Neural cell (in vitro differentiated cells): ENCODE results near the gene ATP2C2.

Experiments
- EP300 ChIP-seq: fragments of 450-650 bp; conservative IDR thresholded peaks from 2 replicates; pipeline ENCODE4 v1.6.1; 2014; ENCODE audit warnings: antibody characterized with exemption, mild to moderate bottlenecking, moderate library complexity; ENCODE audit not compliant: poor library complexity, severe bottlenecking
- EZH2 ChIP-seq: fragments of 200-600, 300-800 bp; shearing (Covaris generic), sonication (generic); IDR thresholded peaks from 2 replicates; pipeline ENCODE4 v1.6.1; 2014; ENCODE audit warnings: antibody characterized with exemption, low read length, borderline replicate concordance, mild to moderate bottlenecking; ENCODE audit not compliant: insufficient read depth, poor library complexity, severe bottlenecking
- POLR2AphosphoS5 ChIP-seq: IDR thresholded peaks from 2 replicates; pipeline ENCODE4 v1.6.1; 2012
- RAD21 ChIP-seq: fragments of 450-650 bp; conservative IDR thresholded peaks from 2 replicates; pipeline ENCODE4 v1.6.1; 2014; ENCODE audit warnings: antibody characterized with exemption, mild to moderate bottlenecking, moderate library complexity
- SMC3 ChIP-seq: fragments of 450-650 bp; conservative IDR thresholded peaks from 2 replicates; pipeline ENCODE4 v1.6.1; 2014; ENCODE audit warnings: antibody characterized with exemption, mild to moderate bottlenecking, moderate library complexity; ENCODE audit not compliant: poor library complexity
- TAF1 ChIP-seq: IDR thresholded peaks from 2 replicates; pipeline ENCODE4 v1.6.1; 2012; ENCODE audit warnings: low read depth
- TF ChIP-seq, protein P1 (sequence below): fragments of 450-650 bp; IDR thresholded peaks from 2 replicates; pipeline ENCODE4 v1.5.1; 2014; ENCODE audit warnings: antibody characterized with exemption, mild to moderate bottlenecking, moderate library complexity; ENCODE audit not compliant: poor library complexity, severe bottlenecking
- TF ChIP-seq, protein P2 (sequence below): IDR thresholded peaks from 2 replicates; pipeline ENCODE4 v1.6.1; 2012; ENCODE audit warnings: borderline replicate concordance

DNA sequence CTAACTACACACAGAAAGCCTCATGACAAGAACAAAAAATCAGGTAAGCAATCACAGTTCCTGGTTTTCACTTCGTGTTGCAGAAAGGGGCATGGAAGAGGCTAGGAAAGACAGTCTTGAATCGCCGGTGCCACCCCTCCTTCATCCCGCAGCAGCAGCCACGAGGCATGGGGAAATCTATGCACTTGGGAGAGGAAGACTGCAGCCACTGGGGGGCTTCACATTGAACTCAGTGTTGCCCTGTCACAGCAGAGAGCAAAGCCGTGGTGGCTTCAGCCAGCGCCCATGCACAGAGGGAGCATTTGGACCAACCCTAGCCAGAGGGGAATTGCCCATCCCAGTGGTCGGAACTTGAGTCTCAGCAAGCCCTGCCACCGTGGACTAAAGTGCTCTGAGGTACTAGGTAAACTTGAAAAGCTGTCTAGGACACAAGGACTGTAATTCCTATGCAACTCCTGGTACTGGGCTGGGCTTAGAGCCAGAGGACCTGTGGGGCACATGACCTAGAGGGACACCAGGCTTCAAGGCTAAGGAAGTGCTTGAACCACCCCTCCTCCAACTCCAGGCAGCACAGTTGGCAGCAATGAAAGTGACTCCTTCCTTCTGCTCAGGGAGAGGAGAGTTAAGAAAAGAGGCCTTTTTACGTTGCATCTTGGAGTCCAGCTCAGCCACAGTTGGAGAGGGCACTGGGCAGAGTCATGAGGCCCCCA, 35.2 kb upstream of the ATP2C2 start:
- TF ChIP-seq POLR2AphosphoS5 (no peak), EZH2 (no peak), SMC3 (no peak), RAD21 (no peak), EP300 (no peak), TAF1 (no peak)
- TF ChIP-seq, protein P1, sequence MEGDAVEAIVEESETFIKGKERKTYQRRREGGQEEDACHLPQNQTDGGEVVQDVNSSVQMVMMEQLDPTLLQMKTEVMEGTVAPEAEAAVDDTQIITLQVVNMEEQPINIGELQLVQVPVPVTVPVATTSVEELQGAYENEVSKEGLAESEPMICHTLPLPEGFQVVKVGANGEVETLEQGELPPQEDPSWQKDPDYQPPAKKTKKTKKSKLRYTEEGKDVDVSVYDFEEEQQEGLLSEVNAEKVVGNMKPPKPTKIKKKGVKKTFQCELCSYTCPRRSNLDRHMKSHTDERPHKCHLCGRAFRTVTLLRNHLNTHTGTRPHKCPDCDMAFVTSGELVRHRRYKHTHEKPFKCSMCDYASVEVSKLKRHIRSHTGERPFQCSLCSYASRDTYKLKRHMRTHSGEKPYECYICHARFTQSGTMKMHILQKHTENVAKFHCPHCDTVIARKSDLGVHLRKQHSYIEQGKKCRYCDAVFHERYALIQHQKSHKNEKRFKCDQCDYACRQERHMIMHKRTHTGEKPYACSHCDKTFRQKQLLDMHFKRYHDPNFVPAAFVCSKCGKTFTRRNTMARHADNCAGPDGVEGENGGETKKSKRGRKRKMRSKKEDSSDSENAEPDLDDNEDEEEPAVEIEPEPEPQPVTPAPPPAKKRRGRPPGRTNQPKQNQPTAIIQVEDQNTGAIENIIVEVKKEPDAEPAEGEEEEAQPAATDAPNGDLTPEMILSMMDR: no peak
- TF ChIP-seq, protein P2, sequence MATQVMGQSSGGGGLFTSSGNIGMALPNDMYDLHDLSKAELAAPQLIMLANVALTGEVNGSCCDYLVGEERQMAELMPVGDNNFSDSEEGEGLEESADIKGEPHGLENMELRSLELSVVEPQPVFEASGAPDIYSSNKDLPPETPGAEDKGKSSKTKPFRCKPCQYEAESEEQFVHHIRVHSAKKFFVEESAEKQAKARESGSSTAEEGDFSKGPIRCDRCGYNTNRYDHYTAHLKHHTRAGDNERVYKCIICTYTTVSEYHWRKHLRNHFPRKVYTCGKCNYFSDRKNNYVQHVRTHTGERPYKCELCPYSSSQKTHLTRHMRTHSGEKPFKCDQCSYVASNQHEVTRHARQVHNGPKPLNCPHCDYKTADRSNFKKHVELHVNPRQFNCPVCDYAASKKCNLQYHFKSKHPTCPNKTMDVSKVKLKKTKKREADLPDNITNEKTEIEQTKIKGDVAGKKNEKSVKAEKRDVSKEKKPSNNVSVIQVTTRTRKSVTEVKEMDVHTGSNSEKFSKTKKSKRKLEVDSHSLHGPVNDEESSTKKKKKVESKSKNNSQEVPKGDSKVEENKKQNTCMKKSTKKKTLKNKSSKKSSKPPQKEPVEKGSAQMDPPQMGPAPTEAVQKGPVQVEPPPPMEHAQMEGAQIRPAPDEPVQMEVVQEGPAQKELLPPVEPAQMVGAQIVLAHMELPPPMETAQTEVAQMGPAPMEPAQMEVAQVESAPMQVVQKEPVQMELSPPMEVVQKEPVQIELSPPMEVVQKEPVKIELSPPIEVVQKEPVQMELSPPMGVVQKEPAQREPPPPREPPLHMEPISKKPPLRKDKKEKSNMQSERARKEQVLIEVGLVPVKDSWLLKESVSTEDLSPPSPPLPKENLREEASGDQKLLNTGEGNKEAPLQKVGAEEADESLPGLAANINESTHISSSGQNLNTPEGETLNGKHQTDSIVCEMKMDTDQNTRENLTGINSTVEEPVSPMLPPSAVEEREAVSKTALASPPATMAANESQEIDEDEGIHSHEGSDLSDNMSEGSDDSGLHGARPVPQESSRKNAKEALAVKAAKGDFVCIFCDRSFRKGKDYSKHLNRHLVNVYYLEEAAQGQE: no peak
